Measurements from ENCODE around the gene PTTG1IP. TPM values are rescaled to one million over a fixed set of nuclear protein-coding genes. Genes with fewer than 3 reads are reported as not detected.

The PTTG1IP gene
- total RNA-seq, 1 experiment from 2014 or later: 330 TPM

DNA sequence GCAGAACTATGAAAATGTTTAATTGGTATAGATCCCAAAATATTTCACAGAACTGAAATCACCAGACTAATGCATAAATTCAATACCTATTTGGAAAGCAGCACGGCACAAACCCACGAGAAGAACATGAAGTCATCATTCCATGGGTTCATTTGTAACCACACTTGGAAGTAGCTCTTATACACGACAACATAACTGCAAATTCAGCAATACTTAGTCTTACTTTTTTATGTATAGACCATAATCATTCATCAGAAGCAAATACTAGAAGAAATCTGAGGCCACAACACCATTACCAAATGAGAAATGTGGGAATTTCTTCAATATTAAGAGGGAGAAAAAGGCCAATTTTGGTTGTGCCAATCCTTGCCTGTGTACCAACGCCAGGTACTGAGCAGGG, 67.6 kb downstream of the PTTG1IP start:
- intact Hi-C loops (cut with micrococcal nuclease): no loop called here
- Histone ChIP-seq H3K9me3 (ENCODE audit: low read length) (no peaks in the 10 kb centered on the region), H3K9ac (ENCODE audit: low read length) (no peak overlapping the region), H3K27ac (ENCODE audit: low read length) (no peak overlapping the region), H3K4me3 (ENCODE audit: low read length) (no peak overlapping the region), H4K20me1 (ENCODE audit: low read length) (peaks cover 6% of the 10 kb centered on the region), H3K36me3 (ENCODE audit: low read depth, low read length) (peaks cover 58% of the 10 kb centered on the region), H3K9me2 (replicated peaks; ENCODE audit: low read length) (no peaks in the 10 kb centered on the region), H2AFZ (ENCODE audit: low read length) (no peak overlapping the region), H3K4me1 (ENCODE audit: insufficient read depth, low read length) (peaks cover 10% of the 10 kb centered on the region), H3F3A (ENCODE audit: low read length, unreplicated experiment) (no peaks in the 10 kb centered on the region), H3K79me2 (ENCODE audit: low read length) (peaks cover 69% of the 10 kb centered on the region), H3K4me2 (ENCODE audit: low read length) (no peak overlapping the region), H3K27me3 (ENCODE audit: low read length) (no peaks in the 10 kb centered on the region)
- ChIA-PET CTCF (no interaction called here), POLR2A (ENCODE audit: unreplicated experiment) (no interaction called here)
- no peak for TF ChIP-seq EZH2 (IDR thresholded peaks at IDR 0.05; ENCODE audit: low read length, unreplicated experiment)
- TF ChIP-seq EZH2phosphoT487 (IDR thresholded peaks at IDR 0.05; ENCODE audit: borderline replicate concordance, low read length): no peak
- TF ChIP-seq, protein P1, sequence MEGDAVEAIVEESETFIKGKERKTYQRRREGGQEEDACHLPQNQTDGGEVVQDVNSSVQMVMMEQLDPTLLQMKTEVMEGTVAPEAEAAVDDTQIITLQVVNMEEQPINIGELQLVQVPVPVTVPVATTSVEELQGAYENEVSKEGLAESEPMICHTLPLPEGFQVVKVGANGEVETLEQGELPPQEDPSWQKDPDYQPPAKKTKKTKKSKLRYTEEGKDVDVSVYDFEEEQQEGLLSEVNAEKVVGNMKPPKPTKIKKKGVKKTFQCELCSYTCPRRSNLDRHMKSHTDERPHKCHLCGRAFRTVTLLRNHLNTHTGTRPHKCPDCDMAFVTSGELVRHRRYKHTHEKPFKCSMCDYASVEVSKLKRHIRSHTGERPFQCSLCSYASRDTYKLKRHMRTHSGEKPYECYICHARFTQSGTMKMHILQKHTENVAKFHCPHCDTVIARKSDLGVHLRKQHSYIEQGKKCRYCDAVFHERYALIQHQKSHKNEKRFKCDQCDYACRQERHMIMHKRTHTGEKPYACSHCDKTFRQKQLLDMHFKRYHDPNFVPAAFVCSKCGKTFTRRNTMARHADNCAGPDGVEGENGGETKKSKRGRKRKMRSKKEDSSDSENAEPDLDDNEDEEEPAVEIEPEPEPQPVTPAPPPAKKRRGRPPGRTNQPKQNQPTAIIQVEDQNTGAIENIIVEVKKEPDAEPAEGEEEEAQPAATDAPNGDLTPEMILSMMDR (conservative IDR thresholded peaks at IDR 0.05; ENCODE audit: low read depth, low read length): no peak
- no peak for ATAC-seq
- no TSS peak for BruUV-seq (replicated peaks)
- no peak for DNase-seq

DNA sequence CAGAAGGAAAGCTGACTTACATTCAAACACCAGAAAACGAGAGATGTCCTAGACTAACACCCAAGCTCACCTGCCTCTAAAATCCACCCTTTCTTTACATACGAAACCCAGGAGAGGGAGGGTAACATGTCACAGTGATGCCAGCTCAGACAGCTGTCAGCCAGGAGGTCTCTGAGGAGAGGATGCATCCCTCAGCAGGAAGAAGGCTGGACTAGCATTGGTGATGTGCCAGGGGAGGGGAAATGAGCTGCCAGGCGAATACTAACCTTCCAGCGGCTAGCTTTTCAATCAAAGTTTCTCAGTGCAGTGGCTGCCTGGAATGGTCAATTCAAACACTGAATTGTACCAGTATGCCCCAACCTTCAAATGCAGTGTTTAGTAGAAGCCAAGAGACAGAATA, 68.3 kb downstream of the PTTG1IP start:
- no peak; the same call in 1 of the 2 replicates for ATAC-seq
- H3F3A ChIP-seq (ENCODE audit: low read length, unreplicated experiment): no peaks in the 10 kb centered on the region
- no peaks in the 10 kb centered on the region for H3K9me3 ChIP-seq (ENCODE audit: low read length)
- CTCF ChIA-PET: no interaction called here
- no peak overlapping the region for H3K4me3 ChIP-seq (ENCODE audit: low read length)
- peak; percentile 30 for DNase-seq
- POLR2A ChIA-PET (ENCODE audit: unreplicated experiment): no interaction called here
- BruUV-seq (replicated peaks): no TSS peak
- H4K20me1 ChIP-seq (ENCODE audit: low read length): peaks cover 8% of the 10 kb centered on the region
- no peaks in the 10 kb centered on the region for H3K27me3 ChIP-seq (ENCODE audit: low read length)
- no peak overlapping the region for H3K27ac ChIP-seq (ENCODE audit: low read length)
- peaks cover 69% of the 10 kb centered on the region for H3K79me2 ChIP-seq (ENCODE audit: low read length)
- H3K9ac ChIP-seq (ENCODE audit: low read length): no peak overlapping the region
- H3K36me3 ChIP-seq (ENCODE audit: low read depth, low read length): peaks cover 62% of the 10 kb centered on the region
- H2AFZ ChIP-seq (ENCODE audit: low read length): no peak overlapping the region
- no peak overlapping the region for H3K4me2 ChIP-seq (ENCODE audit: low read length)
- TF ChIP-seq EZH2 (IDR thresholded peaks at IDR 0.05; ENCODE audit: low read length, unreplicated experiment): no peak
- no peak for TF ChIP-seq EZH2phosphoT487 (IDR thresholded peaks at IDR 0.05; ENCODE audit: borderline replicate concordance, low read length)
- TF ChIP-seq, protein P1 (conservative IDR thresholded peaks at IDR 0.05; ENCODE audit: low read depth, low read length): no peak
- no peaks in the 10 kb centered on the region for H3K9me2 ChIP-seq (replicated peaks; ENCODE audit: low read length)
- H3K4me1 ChIP-seq (ENCODE audit: insufficient read depth, low read length): peaks cover 10% of the 10 kb centered on the region
- intact Hi-C loops (cut with micrococcal nuclease): no loop called here

DNA sequence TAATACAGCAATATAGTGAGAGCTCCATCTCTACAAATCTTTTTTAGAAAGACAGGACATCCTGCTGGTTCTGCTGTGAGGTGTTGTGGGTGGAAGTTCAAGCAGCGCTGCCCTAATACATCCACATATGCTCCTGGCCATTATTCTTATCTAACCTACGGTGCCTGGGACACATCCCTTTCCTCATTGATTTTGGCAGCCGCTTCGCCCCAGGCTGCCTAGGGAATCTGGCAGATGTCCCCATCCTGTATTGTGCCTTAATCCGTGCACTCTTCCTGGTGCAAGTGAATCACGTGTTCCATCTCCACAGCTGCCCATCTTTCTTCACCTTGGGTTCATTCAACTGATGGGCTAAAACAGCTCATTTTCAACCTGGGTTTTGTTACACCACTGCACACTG, 68.7 kb downstream of the PTTG1IP start:
- no peak for ATAC-seq
- ChIA-PET POLR2A (ENCODE audit: unreplicated experiment) (no interaction called here), CTCF (no interaction called here)
- TF ChIP-seq EZH2 (IDR thresholded peaks at IDR 0.05; ENCODE audit: low read length, unreplicated experiment) (no peak), EZH2phosphoT487 (IDR thresholded peaks at IDR 0.05; ENCODE audit: borderline replicate concordance, low read length) (no peak)
- TF ChIP-seq, protein P1 (conservative IDR thresholded peaks at IDR 0.05; ENCODE audit: low read depth, low read length): no peak
- H3K9ac ChIP-seq (ENCODE audit: low read length): no peak overlapping the region
- H2AFZ ChIP-seq (ENCODE audit: low read length): no peak overlapping the region
- H3K36me3 ChIP-seq (ENCODE audit: low read depth, low read length): peaks cover 59% of the 10 kb centered on the region
- H3K27ac ChIP-seq (ENCODE audit: low read length): no peak overlapping the region
- H4K20me1 ChIP-seq (ENCODE audit: low read length): peaks cover 13% of the 10 kb centered on the region
- peaks cover 12% of the 10 kb centered on the region for H3K4me1 ChIP-seq (ENCODE audit: insufficient read depth, low read length)
- DNase-seq: no peak
- intact Hi-C loops (cut with micrococcal nuclease): no loop called here
- H3F3A ChIP-seq (ENCODE audit: low read length, unreplicated experiment): no peaks in the 10 kb centered on the region
- H3K9me3 ChIP-seq (ENCODE audit: low read length): no peaks in the 10 kb centered on the region
- H3K4me2 ChIP-seq (ENCODE audit: low read length): no peak overlapping the region
- peaks cover 69% of the 10 kb centered on the region for H3K79me2 ChIP-seq (ENCODE audit: low read length)
- BruUV-seq (replicated peaks): no TSS peak
- no peaks in the 10 kb centered on the region for H3K9me2 ChIP-seq (replicated peaks; ENCODE audit: low read length)
- H3K27me3 ChIP-seq (ENCODE audit: low read length): no peaks in the 10 kb centered on the region
- H3K4me3 ChIP-seq (ENCODE audit: low read length): no peak overlapping the region
